GM12874 (cell line): ENCODE data around the gene ADGRV1.

Source experiments
- TF ChIP-seq, protein P1 (sequence below): IDR thresholded peaks from 2 replicates; pipeline ENCODE4 v1.5.1; 2011; ENCODE audit warnings: low read depth, mild to moderate bottlenecking, control low read depth, low read length, moderate library complexity; ENCODE audit not compliant: insufficient read depth

The ADGRV1 gene

DNA sequence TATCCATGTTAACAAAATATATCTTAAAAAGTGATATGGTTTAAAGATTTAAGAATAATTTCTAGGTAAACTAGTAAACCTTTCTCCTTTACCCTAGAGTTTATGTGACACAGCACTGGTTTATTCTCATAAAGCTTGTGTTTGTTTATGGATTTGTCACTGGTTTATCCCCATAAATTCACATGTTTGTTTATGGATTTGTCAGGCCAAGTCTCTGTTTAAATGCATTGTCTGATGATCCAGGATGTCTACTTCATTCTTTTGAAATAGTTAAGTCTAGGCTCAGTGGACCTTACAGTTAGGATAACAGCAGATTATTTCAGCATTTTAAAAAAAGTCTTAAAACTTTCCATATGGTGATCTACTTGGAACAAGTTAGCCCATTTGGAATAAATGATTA is 490.5 kb downstream of the ADGRV1 start:
- TF ChIP-seq, protein P1, sequence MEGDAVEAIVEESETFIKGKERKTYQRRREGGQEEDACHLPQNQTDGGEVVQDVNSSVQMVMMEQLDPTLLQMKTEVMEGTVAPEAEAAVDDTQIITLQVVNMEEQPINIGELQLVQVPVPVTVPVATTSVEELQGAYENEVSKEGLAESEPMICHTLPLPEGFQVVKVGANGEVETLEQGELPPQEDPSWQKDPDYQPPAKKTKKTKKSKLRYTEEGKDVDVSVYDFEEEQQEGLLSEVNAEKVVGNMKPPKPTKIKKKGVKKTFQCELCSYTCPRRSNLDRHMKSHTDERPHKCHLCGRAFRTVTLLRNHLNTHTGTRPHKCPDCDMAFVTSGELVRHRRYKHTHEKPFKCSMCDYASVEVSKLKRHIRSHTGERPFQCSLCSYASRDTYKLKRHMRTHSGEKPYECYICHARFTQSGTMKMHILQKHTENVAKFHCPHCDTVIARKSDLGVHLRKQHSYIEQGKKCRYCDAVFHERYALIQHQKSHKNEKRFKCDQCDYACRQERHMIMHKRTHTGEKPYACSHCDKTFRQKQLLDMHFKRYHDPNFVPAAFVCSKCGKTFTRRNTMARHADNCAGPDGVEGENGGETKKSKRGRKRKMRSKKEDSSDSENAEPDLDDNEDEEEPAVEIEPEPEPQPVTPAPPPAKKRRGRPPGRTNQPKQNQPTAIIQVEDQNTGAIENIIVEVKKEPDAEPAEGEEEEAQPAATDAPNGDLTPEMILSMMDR, result no peak

DNA sequence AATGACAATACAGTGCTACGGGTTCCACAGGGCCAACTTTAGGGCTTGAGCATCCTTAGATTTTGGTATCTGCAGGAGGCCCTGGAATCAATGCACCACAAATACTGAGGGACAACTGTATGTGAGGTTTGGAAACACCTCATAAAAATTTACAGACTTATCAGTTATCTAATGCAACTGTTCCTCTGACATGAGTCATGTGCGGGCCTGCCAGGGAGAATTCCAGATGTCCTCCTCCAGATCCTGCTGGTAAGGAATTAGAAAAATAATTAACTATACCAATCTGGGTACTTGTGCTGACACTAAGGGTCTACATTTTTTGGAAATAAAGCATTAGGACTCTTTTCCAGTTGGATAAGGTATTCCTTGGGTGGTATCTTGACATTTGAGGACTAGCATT is 491.2 kb downstream of the ADGRV1 start:
- TF ChIP-seq, protein P1, result no peak

DNA sequence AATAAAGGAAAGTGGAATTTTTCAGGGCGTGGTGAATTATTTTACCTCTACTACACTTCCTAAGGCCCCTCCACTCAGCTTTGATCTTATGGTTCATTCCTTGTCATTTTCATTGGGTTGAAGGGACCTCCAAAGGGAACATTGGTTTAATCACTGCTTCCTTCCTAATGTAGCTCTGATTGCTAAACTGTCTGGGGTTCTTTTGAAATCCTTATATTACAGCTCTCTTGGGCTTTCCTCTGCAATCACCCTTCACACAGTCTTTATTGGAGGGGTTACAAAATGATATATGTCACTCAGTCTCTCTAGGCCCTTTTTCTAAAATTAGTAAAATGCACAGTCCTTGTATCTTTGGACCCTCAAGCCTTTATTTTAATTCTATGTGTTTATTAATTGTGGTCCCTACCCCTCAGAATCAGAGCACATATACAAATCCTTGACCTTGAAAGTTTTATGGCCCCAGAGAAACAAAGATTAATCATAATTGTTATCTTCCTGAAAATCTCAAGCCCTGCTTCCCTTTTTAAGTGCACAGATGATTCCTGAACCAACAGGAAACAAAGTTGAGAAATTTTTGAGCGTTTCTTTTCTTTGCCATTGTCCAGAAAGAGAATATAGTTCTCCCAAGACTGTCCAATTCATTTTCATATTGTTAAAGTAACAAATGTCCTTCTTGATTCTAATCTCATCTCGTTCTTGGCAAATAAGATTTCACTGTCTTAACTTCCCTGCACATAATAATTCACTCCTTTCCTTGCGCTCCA is 494.6 kb downstream of the ADGRV1 start:
- TF ChIP-seq, protein P1, result no peak

DNA sequence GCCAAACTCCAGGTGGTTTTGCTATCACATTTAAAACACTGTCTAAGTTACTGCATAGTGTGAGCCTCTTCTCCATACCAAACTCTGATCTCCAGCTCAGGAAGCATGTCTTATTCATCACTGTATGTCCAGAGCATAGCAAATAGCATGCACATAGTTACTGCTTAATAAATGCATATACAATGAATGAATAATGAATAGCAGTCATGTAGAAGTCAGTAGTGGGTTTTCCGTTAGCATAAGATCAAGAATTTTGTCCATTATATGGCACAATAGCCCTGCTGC is 495.1 kb downstream of the ADGRV1 start:
- TF ChIP-seq, protein P1, result no peak

DNA sequence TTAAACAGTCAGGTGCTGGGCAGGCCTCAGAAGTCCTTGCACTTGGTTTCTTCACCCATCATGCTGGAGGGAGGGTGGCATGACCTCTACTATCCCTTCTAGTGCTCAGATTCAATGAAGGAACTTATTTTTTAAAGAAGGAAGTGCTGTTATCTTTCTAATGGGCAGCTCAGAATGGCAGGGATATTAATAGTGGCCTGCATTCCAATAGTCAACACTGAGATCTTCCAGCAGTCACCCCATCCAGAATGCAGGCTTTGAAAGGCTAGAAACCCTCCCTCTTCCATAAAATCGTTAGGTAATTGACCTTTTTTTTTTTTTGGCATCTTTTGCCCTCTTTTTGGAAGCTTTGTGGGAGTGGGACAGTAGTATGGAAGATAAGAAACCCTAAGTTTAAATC is 499.6 kb downstream of the ADGRV1 start:
- TF ChIP-seq, protein P1, result no peak

DNA sequence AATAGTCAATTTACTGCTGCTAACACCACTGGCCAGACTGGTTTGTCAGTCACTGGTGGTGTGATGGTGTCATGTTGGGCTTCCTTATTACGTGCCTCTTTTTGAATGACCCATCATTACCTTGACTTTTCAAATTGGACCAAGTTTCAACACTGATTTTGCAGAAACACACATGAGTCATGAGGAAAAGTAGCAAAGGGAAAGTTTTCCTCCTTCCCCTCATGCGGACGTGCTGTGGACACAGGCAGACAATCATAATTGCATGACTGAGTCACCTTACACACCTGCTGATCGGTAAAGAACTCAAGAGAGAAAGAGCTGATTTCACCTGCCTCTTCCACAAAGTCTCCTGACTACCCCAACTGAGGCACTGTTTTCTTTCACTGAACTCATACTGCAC is 500.0 kb downstream of the ADGRV1 start:
- TF ChIP-seq, protein P1, result no peak

DNA sequence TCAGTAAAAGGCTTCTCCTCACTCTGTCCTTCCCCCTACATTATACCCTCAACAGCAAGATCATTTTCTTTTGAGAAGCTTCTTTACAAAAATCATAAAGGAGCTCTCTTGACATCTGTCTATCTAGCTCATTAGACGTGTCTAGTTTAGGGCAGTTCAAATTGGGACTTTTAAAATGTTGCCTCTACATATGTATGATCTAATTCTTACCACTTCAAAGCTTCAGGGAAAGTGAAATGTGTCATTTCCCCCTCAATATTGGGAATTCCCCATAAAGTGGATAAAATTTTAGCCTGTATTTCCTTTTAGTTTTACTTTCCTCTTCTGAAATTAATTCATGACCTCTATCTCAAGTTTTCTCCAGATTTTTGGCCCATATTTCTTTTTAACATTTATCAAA is 500.8 kb downstream of the ADGRV1 start:
- TF ChIP-seq, protein P1, result no peak
